ENCODE results near the gene DCC. TPM values are rescaled to one million over a fixed set of nuclear protein-coding genes. Genes with fewer than 3 reads are reported as not detected.

The DCC gene
- total and polyA plus RNA-seq, 2 experiments from 2014 or later, result 0.27 to 0.38 TPM

- no peak overlapping the region for H3K4me3 ChIP-seq
- H3K27me3 ChIP-seq, result no peaks in the 10 kb centered on the region
- no peaks in the 10 kb centered on the region for H3K36me3 ChIP-seq
- H3K27ac ChIP-seq, result no peak overlapping the region
- H3K4me1 ChIP-seq (ENCODE audit: low read depth), result no peaks in the 10 kb centered on the region
- no peak for TF ChIP-seq CTCF (IDR thresholded peaks at IDR 0.05; ENCODE audit: low read depth, low read length)
- no peaks in the 10 kb centered on the region for H3K9me3 ChIP-seq (ENCODE audit: low read depth)
- DNase-seq (ENCODE audit: low read depth in 1 of 2, low spot score in 1 of 2), result no peak
Measured at GRCh38 chr18:52510139-52510538, 170.1 kb downstream of the DCC start.

- H3K4me1 ChIP-seq (ENCODE audit: low read depth), result no peaks in the 10 kb centered on the region
- DNase-seq (ENCODE audit: low read depth in 1 of 2, low spot score in 1 of 2), result no peak
- no peaks in the 10 kb centered on the region for H3K9me3 ChIP-seq (ENCODE audit: low read depth)
- H3K27ac ChIP-seq, result no peak overlapping the region
- no peaks in the 10 kb centered on the region for H3K27me3 ChIP-seq
- no peak overlapping the region for H3K4me3 ChIP-seq
- H3K36me3 ChIP-seq, result no peaks in the 10 kb centered on the region
- no peak for TF ChIP-seq CTCF (IDR thresholded peaks at IDR 0.05; ENCODE audit: low read depth, low read length)
Measured at GRCh38 chr18:52518086-52518485, 178.1 kb downstream of the DCC start.

- H3K36me3 ChIP-seq, result no peaks in the 10 kb centered on the region
- no peak overlapping the region for H3K27ac ChIP-seq
- no peak for TF ChIP-seq CTCF (IDR thresholded peaks at IDR 0.05; ENCODE audit: low read depth, low read length)
- H3K4me1 ChIP-seq (ENCODE audit: low read depth), result no peaks in the 10 kb centered on the region
- no peaks in the 10 kb centered on the region for H3K27me3 ChIP-seq
- DNase-seq (ENCODE audit: low read depth in 1 of 2, low spot score in 1 of 2), result no peak
- H3K9me3 ChIP-seq (ENCODE audit: low read depth), result no peaks in the 10 kb centered on the region
- no peak overlapping the region for H3K4me3 ChIP-seq
Measured at GRCh38 chr18:52519021-52519420, 179.0 kb downstream of the DCC start.

GRCh38 chr18:52523566-52523965 is 183.6 kb downstream of the DCC start:
- H3K4me3 ChIP-seq, result no peak overlapping the region
- no peak overlapping the region for H3K27ac ChIP-seq
- H3K9me3 ChIP-seq (ENCODE audit: low read depth), result no peaks in the 10 kb centered on the region
- H3K36me3 ChIP-seq, result no peaks in the 10 kb centered on the region
- H3K4me1 ChIP-seq (ENCODE audit: low read depth), result peaks cover 12% of the 10 kb centered on the region
- no peak for TF ChIP-seq CTCF (IDR thresholded peaks at IDR 0.05; ENCODE audit: low read depth, low read length)
- no peaks in the 10 kb centered on the region for H3K27me3 ChIP-seq
- DNase-seq (ENCODE audit: low read depth in 1 of 2, low spot score in 1 of 2), result no peak

GRCh38 chr18:52531836-52532235 is 191.8 kb downstream of the DCC start:
- Histone ChIP-seq H3K27me3 (no peaks in the 10 kb centered on the region), H3K9me3 (ENCODE audit: low read depth) (no peaks in the 10 kb centered on the region), H3K4me3 (no peak overlapping the region), H3K27ac (no peak overlapping the region), H3K4me1 (ENCODE audit: low read depth) (peaks cover 13% of the 10 kb centered on the region), H3K36me3 (no peaks in the 10 kb centered on the region)
- no peak for DNase-seq (ENCODE audit: low read depth in 1 of 2, low spot score in 1 of 2)
- TF ChIP-seq CTCF (IDR thresholded peaks at IDR 0.05; ENCODE audit: low read depth, low read length), result no peak

GRCh38 chr18:52536039-52536438 is 196.0 kb downstream of the DCC start:
- H3K27ac ChIP-seq, result no peak overlapping the region
- no peaks in the 10 kb centered on the region for H3K36me3 ChIP-seq
- H3K9me3 ChIP-seq (ENCODE audit: low read depth), result no peaks in the 10 kb centered on the region
- DNase-seq (ENCODE audit: low read depth in 1 of 2, low spot score in 1 of 2), result no peak
- H3K4me3 ChIP-seq, result no peak overlapping the region
- TF ChIP-seq CTCF (IDR thresholded peaks at IDR 0.05; ENCODE audit: low read depth, low read length), result no peak
- no peaks in the 10 kb centered on the region for H3K27me3 ChIP-seq
- H3K4me1 ChIP-seq (ENCODE audit: low read depth), result peaks cover 4% of the 10 kb centered on the region
